SK-MEL-5 (cell line): ENCODE results near the gene IFI27L1. TPM values are rescaled to one million over a fixed set of nuclear protein-coding genes. Genes with fewer than 3 reads are reported as not detected.
A peak's percentile ranks its signal among the peaks of the same experiment; 100 is the strongest.

Source experiments
- DNase-seq: peaks from one replicate; pipeline ENCODE4 v3.0.0-alpha.2; 2016; ENCODE audit warnings: low read depth, low spot score
- in situ Hi-C: cut with HindIII; loops from 2 replicates; pipeline ENCODE4 v1.10.0; 2016; ENCODE audit warnings: low sequenced_read_pairs, high pct_unique_total_duplicates, low pct_unique_long_range_greater_than_20kb
- total RNA-seq: library from RNA; depleted of rRNA; stranded (reverse); fragments of >200 nt; shearing (Covaris generic); gene quantifications from 2 replicates; pipeline ENCODE4 v1.2.3, GENCODE V29; 2014; rRNA removed

IFI27L1 gene
- total RNA-seq, 1 experiment from 2014 or later: 9.0 TPM

DNA sequence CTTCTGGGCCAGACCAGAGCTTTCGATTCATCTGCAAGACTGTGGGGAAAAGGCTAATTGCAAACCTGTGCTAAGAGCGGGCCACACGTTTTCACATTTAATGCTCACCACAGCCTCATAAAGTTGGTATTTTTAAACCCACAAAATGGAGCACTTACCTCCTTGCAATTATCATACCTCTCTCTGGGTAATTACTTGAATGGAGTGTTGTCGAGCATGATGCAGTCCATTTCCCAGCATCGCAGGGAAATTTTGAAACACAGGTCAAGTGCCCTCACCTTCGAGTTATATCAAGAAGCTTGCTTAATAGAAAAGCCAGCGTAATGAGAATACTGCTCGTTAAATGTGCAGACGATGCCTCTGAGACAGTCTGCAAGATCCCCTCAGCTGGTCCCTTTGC is 57.1 kb downstream of the IFI27L1 start:
- in situ Hi-C loops: no loop called here
- DNase-seq: no peak

DNA sequence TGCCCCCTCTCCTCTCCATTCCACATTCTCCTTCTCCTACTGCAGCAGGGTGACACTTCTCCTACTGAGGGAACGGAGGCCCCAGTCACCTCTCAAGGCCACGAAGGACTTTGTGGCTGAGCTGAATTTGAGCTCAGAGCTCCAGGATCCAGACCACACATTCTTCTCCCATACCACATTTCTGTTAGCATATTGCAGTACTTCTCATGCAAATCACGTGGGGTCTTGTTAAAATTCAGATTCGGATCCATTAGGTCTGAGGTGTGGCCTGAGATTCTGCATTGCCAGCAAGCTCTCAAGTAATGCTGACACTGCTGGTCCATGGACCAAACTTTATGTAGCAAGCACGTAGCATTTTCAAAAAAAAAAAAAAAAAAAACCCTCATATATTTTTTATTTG is 57.9 kb downstream of the IFI27L1 start:
- in situ Hi-C loops: no loop called here
- no peak for DNase-seq

- no peak for DNase-seq
- in situ Hi-C loops: no loop called here
Measured at GRCh38 chr14:94139421-94139820, 58.3 kb downstream of the IFI27L1 start.

GRCh38 chr14:94142247-94142646 is 61.1 kb downstream of the IFI27L1 start:
- in situ Hi-C loops: no loop called here
- DNase-seq: no peak

DNA sequence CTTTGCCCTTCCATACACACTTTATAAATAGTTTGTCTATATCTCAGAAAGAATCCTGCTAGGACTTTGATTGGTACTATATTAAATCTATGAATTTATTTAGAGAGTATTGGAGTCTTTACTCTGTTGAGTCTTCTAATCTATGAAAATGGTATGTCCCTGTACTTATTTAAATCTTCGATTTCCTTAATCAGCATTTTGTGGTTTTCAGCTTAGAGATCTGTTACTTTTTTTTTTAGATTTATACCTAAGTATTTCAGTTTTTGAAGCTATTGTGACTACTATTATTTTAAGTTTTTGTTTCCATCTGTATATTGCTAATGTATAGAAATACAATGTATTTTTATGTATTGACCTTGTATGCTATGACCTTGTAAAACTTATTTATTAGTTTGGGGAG is 61.7 kb downstream of the IFI27L1 start:
- DNase-seq: no peak
- in situ Hi-C loops: no loop called here

- in situ Hi-C loops: no loop called here
- peak; percentile 37 for DNase-seq
Measured at GRCh38 chr14:94143239-94143638, 62.1 kb downstream of the IFI27L1 start.

DNA sequence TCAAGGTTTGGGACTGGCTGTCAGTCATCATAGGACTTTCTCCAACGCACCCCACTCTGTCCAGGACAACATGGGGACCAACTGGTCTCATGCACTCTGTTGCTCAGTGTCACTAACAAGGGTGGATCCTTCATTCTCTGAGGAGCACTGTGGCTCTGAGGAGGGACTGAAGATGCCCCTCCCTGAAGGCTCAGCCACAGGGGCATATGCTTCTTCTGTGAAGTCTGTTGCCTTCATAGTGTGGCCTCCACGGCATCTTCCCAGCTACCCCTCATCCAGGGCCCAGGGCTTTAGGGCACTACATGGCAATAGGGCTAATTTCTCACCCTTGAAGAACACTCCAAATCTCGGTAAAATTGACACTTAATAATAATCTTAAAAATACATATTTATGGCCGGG is 62.6 kb downstream of the IFI27L1 start:
- in situ Hi-C loops: no loop called here
- no peak for DNase-seq

DNA sequence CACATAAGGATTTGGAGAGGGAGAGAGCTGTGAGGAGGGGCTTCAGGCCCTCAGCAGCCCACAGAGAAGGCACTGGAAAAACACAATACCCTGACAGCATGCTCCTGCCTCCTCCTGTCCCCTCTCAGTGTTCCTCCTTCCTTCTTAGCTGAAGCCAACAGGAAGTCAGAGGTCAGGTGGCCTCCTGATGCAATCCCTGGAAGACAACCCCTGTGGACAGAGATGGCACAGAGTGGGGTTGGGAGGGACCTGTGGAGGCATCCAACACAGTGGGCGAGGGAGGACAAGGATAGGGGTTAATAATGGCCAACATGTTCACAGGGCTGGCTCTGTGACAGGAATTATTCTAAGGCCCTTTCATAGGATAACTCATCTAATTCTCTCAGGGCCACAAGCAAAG is 63.7 kb downstream of the IFI27L1 start:
- peak; percentile 38 for DNase-seq
- in situ Hi-C loops: no loop called here

GRCh38 chr14:94145902-94146527 is 64.9 kb downstream of the IFI27L1 start:
- in situ Hi-C loops: no loop called here
- no peak for DNase-seq

Other genes starting within 250 kb of the IFI27L1 start
- not detected in 2 replicates for gene FAM181A, start 154.0 kb upstream of the IFI27L1 start, total RNA-seq
- gene ASB2, start 104.7 kb upstream of the IFI27L1 start, total RNA-seq: 3.8 and 3.9 TPM in 2 replicates
- not detected in 2 replicates for gene CCDC197, start 84.0 kb upstream of the IFI27L1 start, total RNA-seq
- gene OTUB2, start 55.0 kb upstream of the IFI27L1 start, total RNA-seq: 3.5 and 4.4 TPM in 2 replicates
- gene DDX24, start 108 bp upstream of the IFI27L1 start, total RNA-seq: 235 and 237 TPM in 2 replicates
- gene IFI27, start 29.4 kb downstream of the IFI27L1 start, total RNA-seq: not detected in 2 replicates
- 51.7 and 64.5 TPM in 2 replicates for gene IFI27L2, start 48.3 kb downstream of the IFI27L1 start, total RNA-seq
- gene PPP4R4, start 93.0 kb downstream of the IFI27L1 start, total RNA-seq: 4.9 and 5.8 TPM in 2 replicates
- not detected in 2 replicates for gene SERPINA10, start 212.0 kb downstream of the IFI27L1 start, total RNA-seq
- gene SERPINA6, start 242.0 kb downstream of the IFI27L1 start, total RNA-seq: not detected in 2 replicates